ENCODE data around the gene CPTP.

Gene CPTP

DNA sequence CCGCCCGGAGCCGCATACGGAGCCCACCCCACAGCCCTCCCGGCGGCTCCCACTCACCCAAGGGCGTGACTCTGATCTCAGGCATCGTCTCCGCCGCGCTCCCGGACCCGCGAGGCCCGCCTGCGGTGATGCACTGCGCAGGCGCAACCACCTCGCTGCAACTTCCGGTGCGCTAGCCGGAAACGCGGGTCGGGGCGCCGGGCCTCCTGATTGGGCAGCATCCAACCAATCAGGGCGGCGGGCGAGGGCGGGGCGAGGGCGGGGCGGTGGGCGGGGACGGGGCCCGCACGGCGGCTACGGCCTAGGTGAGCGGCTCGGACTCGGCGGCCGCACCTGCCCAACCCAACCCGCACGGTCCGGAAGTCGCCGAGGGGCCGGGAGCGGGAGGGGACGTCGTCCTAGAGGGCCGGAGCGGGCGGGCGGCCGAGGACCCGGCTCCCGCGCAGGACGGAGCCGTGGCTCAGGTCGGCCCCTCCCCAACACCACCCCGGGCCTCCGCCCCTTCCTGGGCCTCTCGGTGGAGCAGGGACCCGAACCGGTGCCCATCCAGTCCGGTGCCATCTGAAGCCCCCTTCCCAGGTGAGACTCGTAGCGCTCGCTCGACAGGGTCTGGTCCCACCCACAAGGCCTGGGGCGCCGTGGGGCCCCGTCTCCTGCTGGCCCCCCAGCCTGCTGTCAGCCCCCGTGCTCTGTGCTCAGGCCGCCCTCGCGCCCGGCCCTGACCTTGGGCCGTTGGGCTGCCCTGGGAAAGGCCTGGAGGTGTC lies at the start of gene CPTP, which contains the start of gene INTS11:
CPTP (plus strand) TSS at position 279 of the 764 bp plus-strand sequence. CDS start 2,109 bp downstream, outside the sequence.
INTS11 (minus strand) TSS at position 137 of the 764 bp plus-strand sequence; CDS start at position 85, 52 bp downstream.
- in situ Hi-C loops (cut with MboI; ENCODE audit: low sequenced_read_pairs), result no loop called here

GRCh38 chr1:1274931-1275431 lies 49.6 kb upstream of the CPTP start:
- in situ Hi-C loops (cut with MboI; ENCODE audit: low sequenced_read_pairs), result no loop called here

DNA sequence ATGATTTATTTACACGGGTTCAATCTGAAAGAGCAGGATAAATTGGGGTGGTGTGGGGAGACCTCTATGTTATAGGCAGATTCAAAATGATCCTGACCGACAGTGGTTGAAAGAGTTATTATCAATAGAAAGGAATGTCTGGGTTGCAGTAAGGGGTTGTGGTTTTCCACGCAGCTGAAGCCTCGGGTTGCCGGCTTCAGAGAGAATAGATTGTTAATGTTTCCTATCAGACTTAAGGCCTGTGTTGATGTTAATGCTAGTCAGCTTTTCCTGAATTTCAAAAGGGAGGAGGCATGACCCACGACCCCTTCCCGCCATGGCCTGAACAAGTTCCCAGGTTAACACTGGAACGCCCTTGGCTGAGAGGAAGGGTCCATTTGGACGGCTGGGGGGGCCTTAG lies 48.8 kb upstream of the CPTP start:
- in situ Hi-C loops (cut with MboI; ENCODE audit: low sequenced_read_pairs), result no loop called here

DNA sequence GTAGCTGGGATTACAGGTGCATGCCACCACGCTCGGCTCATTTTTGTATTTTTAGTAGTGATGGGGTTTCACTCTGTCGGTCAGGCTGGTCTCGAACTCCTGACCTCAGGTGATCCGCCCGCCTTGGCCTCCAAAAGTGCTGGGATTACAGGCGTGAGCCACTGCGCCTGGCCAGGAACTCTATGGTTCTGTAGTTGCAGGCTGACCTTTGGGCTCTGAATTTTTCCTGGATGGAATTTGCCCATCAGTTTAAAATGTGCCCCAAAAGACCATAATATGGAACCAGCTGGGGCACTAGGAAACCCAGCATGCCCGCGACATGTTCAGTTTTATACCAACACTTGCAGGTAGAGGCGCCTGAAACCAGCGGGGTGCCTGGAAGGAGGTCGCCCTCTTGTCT lies 46.0 kb upstream of the CPTP start:
- in situ Hi-C loops (cut with MboI; ENCODE audit: low sequenced_read_pairs), result no loop called here

DNA sequence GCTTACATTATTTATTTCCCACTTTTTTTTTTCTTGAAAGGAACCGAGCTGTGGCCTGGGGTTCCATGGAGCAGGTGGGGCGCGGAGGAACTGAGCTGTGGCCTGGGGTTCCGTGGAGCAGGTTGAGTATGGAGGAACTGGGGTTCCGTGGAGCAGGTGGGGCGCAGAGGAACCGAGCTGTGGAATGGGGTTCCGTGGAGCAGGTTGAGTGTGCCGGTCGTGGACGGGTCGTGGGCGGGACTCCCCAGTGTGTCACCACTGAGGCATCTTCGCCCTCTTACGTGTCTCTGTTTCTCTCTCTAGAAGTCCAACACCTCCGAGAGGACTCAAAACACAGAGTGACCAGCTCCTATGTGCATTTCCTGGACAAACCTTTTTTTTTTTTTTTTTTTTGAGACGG lies 45.6 kb upstream of the CPTP start:
- in situ Hi-C loops (cut with MboI; ENCODE audit: low sequenced_read_pairs), result no loop called here

DNA sequence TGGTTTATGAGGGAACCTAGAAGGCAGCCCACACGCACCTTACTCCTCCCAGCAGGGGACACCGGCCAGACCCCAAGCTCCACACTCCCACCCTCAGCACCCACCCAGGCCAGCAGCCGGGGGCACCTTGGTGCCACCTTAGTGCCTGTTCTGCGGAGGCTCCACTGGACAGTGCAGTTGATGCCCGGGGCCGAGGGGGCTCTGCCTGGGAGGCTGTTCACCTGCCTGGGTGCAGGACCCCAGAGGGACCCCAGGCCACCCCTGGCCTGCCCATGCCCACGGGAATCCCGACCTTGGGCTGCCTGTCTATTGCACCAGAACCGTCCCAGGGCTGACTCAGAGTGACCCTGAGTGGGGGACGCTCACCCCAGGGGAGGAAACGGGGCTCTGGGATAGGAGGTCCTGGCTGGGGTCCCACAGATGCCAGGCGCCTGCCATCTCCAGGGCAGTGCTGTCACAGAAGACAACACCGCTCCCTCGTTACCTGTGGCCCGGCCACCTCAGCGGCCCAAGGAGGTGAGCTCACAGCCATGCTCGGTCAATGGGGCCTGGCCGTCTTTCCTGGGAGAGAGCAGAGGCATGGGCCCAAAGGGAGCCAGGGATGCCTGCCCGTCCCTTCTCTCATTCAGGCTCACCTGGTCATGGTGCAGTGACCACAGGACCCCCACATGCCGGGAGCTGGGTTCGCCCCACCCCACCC lies 43.7 kb upstream of the CPTP start:
- in situ Hi-C loops (cut with MboI; ENCODE audit: low sequenced_read_pairs), result no loop called here

DNA sequence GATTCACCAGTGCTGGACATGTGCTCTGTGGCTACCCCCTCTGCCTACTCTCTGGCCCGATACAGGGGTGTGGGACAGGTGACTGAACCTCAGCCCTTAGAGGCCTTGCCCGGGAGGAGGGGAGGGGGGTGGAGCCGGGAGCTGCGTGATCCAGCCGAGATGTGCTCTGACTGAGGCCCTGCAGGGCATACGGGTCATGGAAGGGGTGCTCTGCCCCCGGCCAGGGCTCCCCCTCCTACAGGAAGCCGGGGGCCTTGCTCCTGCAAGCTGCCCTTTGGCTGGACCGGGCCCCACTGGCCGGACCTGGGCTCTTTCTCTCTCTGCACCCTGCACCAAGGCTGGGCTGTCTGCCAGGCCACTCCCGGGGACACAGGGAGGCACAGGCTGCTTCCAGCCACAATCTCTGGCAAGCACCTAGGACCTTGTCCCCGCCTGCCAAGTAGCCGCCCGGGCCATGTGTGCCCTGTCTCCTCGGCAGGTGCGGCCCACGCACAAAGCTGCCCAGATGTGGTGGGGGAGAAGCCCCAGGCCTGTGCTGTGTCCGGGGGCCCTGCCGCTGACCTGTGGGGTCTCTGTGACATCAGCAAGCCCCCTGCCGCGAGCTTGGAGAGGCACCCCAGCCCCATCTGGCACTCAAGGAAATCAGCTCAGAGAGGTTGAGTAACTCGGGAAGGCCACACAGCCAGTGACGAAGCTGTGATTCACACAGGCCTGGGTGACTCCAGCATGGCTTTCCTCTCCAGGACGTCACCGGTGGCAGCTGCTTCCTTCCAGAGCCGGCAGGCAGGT lies 42.9 kb upstream of the CPTP start:
- in situ Hi-C loops (cut with MboI; ENCODE audit: low sequenced_read_pairs), result no loop called here

DNA sequence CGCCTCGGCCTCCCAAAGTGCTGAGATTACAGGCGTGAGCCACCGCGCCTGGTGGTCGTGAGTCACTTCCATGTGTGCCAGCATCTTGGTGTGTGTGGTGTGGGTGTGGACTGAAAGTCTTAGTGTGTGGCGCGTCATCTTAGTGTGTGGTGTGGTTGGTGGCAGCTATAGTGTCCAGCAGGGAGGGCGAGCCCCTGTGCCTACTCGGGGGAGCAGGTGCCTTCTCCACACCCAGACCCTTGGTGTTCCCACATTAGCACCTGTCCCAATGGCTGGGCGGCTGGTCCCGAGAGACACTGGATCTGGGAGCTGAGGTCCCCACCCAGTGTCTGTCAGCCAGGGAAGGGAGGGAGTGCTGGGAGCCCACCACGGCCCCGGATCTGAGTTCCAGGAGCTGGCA lies 41.6 kb upstream of the CPTP start:
- in situ Hi-C loops (cut with MboI; ENCODE audit: low sequenced_read_pairs), result no loop called here

DNA sequence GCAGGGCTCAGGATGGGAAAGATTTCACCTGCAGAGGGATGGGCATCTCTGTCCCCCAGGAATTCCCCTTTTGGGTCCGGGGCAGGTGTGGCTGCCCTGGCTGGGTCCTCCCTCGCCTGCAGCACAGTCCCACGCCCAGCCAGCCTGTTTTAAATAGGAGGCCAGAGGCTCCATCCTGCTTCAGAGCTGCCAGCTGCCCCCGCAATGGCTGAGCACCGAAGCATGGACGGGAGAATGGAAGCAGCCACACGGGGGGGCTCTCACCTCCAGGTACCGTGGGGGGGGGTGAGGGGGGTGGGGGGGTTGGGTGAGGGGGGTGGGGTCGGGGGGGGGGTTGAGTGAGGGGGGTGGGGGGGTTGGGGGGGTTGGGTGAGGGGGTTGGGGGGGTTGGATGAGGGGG lies 40.8 kb upstream of the CPTP start:
- in situ Hi-C loops (cut with MboI; ENCODE audit: low sequenced_read_pairs), result no loop called here

DNA sequence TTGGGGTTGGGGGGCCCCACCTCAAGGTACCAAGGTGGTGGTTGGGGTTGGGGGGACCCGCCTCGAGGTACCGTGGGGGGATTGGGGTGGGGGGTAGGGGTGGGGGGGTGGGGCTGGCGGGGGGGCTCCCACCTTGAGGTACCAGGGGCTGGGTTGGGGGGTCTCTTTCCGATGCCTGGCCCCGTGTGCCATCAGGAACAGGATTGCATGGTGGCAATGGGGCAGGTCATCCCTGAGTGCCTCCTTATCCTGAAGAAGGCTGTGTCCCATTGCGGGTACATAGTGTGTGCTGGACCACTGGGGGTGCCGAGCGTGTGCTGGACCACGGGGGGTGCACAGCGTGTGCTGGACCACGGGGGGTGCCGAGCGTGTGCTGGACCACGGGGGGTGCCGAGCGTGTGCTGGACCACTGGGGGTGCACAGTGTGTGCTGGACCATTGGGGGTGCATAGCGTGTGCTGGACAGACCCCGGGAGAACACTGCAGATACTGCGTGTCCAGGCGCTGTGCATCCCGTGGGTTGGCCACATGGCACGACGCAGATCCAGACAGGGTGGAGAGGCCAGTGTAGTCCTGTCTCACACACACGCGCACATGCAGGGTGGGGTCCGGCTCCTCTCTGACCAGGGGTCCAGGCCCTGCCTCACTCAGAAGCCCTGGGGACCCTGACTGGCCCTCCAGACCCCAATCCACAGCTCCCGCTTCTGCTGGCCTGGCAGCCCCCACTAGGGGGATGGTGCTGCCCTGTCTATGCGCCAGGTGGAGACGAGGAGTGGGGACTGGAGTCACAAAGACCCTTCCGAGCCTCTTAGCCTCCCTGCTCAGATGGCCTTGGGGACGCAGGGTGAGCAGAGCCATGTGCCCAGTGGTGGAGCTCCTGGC lies 40.1 kb upstream of the CPTP start:
- in situ Hi-C loops (cut with MboI; ENCODE audit: low sequenced_read_pairs), result no loop called here

DNA sequence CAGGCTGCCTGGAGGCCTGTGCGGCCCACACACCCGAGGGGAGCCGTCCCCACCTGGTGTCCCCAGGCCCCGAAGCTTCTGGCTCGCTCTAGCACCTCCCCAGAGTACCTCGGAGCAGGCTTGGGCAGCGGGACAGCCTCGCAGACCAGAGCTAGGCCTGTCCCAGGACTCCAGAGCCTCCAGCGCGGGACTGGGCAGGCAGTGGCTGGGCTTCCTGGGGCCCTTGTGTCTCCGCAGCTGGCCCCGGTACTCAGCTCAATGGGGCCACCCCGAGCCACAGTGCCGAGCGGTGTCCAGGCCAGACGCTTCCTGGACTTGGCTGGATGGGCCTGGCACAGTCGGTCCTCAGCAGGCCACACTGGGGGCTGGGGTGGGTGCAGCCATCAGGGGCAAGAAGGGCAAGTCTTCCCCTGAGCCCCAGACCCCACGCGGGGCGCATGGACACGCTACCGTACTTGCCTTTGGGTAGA lies 39.5 kb upstream of the CPTP start:
- in situ Hi-C loops (cut with MboI; ENCODE audit: low sequenced_read_pairs), result no loop called here

DNA sequence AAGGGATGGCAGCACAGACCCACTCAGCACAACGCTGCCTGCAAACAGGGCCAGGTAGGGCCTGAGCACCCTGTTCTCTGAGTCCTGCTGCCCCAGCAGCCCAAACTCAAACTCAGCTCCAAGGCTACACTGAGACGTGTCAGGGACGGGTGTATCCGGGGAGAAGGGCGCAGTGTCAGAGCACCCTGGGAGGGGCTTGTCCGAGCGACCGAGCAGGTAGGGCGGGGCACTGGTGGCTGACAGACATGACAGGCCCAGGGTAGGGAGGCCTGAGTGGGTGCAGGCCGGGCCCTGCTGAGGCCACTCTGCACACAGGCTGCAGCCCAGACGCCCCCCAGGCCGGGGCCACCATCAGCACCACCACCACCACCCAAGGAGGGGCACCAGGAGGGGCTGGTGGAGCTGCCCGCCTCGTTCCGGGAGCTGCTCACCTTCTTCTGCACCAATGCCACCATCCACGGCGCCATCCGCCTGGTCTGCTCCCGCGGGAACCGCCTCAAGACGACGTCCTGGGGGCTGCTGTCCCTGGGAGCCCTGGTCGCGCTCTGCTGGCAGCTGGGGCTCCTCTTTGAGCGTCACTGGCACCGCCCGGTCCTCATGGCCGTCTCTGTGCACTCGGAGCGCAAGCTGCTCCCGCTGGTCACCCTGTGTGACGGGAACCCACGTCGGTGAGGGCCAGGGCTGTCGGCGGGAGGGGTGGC lies 38.8 kb upstream of the CPTP start:
- in situ Hi-C loops (cut with MboI; ENCODE audit: low sequenced_read_pairs), result no loop called here

GRCh38 chr1:1286313-1287261 lies 38.0 kb upstream of the CPTP start:
- in situ Hi-C loops (cut with MboI; ENCODE audit: low sequenced_read_pairs), result no loop called here

DNA sequence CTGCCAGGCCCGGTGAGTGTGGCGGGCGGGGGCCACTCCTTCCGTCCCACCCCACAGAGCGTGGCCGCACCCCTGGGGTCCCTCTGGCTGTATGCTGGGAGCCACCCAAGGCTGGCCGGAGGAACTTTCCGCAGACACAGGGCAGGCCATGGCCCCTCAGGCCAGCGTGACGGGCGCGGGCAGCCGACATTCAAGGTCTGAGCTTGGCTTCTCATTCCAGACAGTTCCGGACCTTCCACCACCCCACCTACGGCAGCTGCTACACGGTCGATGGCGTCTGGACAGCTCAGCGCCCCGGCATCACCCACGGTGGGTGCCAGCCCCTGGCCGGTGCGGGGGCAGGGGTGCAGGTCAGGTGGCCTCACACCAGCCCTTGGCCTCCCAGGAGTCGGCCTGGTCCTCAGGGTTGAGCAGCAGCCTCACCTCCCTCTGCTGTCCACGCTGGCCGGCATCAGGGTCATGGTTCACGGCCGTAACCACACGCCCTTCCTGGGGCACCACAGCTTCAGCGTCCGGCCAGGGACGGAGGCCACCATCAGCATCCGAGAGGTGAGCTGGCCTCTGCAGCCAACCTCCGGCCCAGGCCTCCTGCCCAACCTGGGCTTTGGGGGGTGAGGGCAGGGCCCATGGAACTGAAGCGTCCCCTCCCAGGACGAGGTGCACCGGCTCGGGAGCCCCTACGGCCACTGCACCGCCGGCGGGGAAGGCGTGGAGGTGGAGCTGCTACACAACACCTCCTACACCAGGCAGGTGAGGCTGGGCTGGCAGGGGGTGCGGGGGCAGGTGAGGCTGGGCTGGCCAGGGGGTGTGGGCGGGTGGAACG lies 37.1 kb upstream of the CPTP start:
- in situ Hi-C loops (cut with MboI; ENCODE audit: low sequenced_read_pairs), result no loop called here

DNA sequence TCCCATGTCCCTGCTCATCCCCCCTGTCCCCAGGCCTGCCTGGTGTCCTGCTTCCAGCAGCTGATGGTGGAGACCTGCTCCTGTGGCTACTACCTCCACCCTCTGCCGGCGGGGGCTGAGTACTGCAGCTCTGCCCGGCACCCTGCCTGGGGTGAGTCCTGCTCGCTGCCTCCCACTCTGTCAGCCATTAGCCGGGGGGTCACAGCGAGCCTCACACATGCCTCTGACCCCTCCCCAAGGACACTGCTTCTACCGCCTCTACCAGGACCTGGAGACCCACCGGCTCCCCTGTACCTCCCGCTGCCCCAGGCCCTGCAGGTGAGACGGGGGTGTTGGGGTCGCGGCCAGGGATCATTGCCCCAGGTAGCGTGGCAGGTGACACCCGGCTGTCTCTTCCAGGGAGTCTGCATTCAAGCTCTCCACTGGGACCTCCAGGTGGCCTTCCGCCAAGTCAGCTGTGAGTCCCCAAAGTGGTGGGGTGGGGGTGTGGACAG lies 34.3 kb upstream of the CPTP start:
- in situ Hi-C loops (cut with MboI; ENCODE audit: low sequenced_read_pairs), result no loop called here

GRCh38 chr1:1291023-1291528 lies 33.5 kb upstream of the CPTP start:
- in situ Hi-C loops (cut with MboI; ENCODE audit: low sequenced_read_pairs), result no loop called here
